Naive B cell (primary cell): Measurements from ENCODE around the gene GRAMD2B. TPM values are rescaled to one million over a fixed set of nuclear protein-coding genes. Genes with fewer than 3 reads are reported as not detected.
"Not testable (repeated sequence)": the region's sequence is repeated elsewhere in the genome, so short reads cannot be mapped to it uniquely, and the experiment has no call there.

Experiments used
- ATAC-seq, 2 donors: fragments of 150-1000 bp; cut with Tn5 transposase; 2 replicates each; pipeline ENCODE4 v1.10.0; 2021; ENCODE audit warnings: low read depth in 2 of 2, mild to moderate bottlenecking in 2 of 2, moderate library complexity in 2 of 2
- DNase-seq: peaks from one replicate; pipeline ENCODE4 v3.0.0; 2022
- H3K27ac Mint-ChIP-seq, 6 donors: one replicate each; pipeline ENCODE4 v1.8.0; 2020 to 2022; ENCODE audit warnings: mild to moderate bottlenecking in 6 of 6, mixed read lengths in 6 of 6, moderate library complexity in 5 of 6, inconsistent platforms in 2 of 6
- H3K27me3 Mint-ChIP-seq, 3 donors: one replicate each; pipeline ENCODE4 v1.8.0; 2021 to 2022; ENCODE audit warnings: mixed read lengths in 3 of 3, mild to moderate bottlenecking in 1 of 3
- H3K36me3 Mint-ChIP-seq, 2 donors: one replicate each; pipeline ENCODE4 v1.8.0; 2020 to 2022; ENCODE audit warnings: mixed read lengths in 2 of 2, inconsistent platforms in 1 of 2, mild to moderate bottlenecking in 1 of 2
- H3K4me1 Mint-ChIP-seq, 3 donors: one replicate each; pipeline ENCODE4 v1.8.0; 2020 to 2022; ENCODE audit warnings: mixed read lengths in 3 of 3, inconsistent platforms in 1 of 3, mild to moderate bottlenecking in 1 of 3, moderate library complexity in 1 of 3
- H3K4me3 Mint-ChIP-seq, 8 donors: one replicate each; pipeline ENCODE4 v1.8.0; 2020 to 2022; ENCODE audit warnings: mild to moderate bottlenecking in 8 of 8, mixed read lengths in 8 of 8, moderate library complexity in 8 of 8, inconsistent platforms in 2 of 8
- H3K9me3 Mint-ChIP-seq, 7 donors: one replicate each; pipeline ENCODE4 v1.8.0; 2020 to 2022; ENCODE audit warnings: mixed read lengths in 7 of 7, mild to moderate bottlenecking in 5 of 7, inconsistent platforms in 2 of 7, moderate library complexity in 1 of 7
- polyA plus RNA-seq, 6 donors: library from polyadenylated mRNA; unstranded; fragments of 300-500 nt; fragmentation: Illumina TruSeq; gene quantifications; one replicate each; pipeline ENCODE4 v1.2.3, GENCODE V29; 2021; ENCODE audit warnings: low read depth in 6 of 6

GRAMD2B gene
- 1 to 10 TPM in 4 of 6 donors, under 1 TPM in 2; 0.65 to 2.6 (median 1.2) TPM for polyA plus RNA-seq

- no peaks in the 10 kb centered on the region for H3K36me3 Mint-ChIP-seq
- no peaks in the 10 kb centered on the region for H3K27me3 Mint-ChIP-seq
- peaks cover 6 to 15% (median 11%) of the 10 kb centered on the region in 3 donors for H3K4me1 Mint-ChIP-seq
- peak; percentile 40 for DNase-seq
- ATAC-seq = peak; percentile 88 to 91
- H3K9me3 Mint-ChIP-seq = peaks cover 0 to 6% (median 0%) of the 10 kb centered on the region in 7 donors
- peak within 1 kb of the TSS in 5 of 6 donors; percentile 5 to 65 (median 40) for H3K27ac Mint-ChIP-seq
- peak within 1 kb of the TSS; percentile 76 to 93 (median 90) for H3K4me3 Mint-ChIP-seq
Observed at GRCh38 chr5:126422994-126423788, at the start of gene GRAMD2B. GRAMD2B (plus strand) TSS chr5:126423409; CDS start chr5:126423607, 198 bp downstream.

GRCh38 chr5:126374109-126374416, 49.1 kb upstream of the GRAMD2B start:
- H3K4me1 Mint-ChIP-seq = no peaks in the 10 kb centered on the region
- no peak for ATAC-seq
- H3K27ac Mint-ChIP-seq = no peak overlapping the region
- DNase-seq = no peak
- H3K4me3 Mint-ChIP-seq = no peak overlapping the region
- H3K27me3 Mint-ChIP-seq = peaks cover 9 to 18% (median 9%) of the 10 kb centered on the region in 3 donors
- no peaks in the 10 kb centered on the region for H3K9me3 Mint-ChIP-seq
- H3K36me3 Mint-ChIP-seq = no peaks in the 10 kb centered on the region

- Mint-ChIP-seq H3K9me3 (peaks cover 0 to 9% (median 3%) of the 10 kb centered on the region in 7 donors), H3K27me3 (peaks cover under 1 to 5% (median 3%) of the 10 kb centered on the region in 3 donors), H3K4me1 (no peaks in the 10 kb centered on the region), H3K4me3 (no peak overlapping the region), H3K27ac (no peak overlapping the region), H3K36me3 (no peaks in the 10 kb centered on the region)
- ATAC-seq (no peak), DNase-seq (no peak)
Observed at GRCh38 chr5:126376443-126376842, 46.8 kb upstream of the GRAMD2B start.

- H3K27me3 Mint-ChIP-seq = peaks cover 5 to 8% (median 5%) of the 10 kb centered on the region in 3 donors
- ATAC-seq (no peak), DNase-seq (no peak)
- no peaks in the 10 kb centered on the region for H3K4me1 Mint-ChIP-seq
- H3K27ac Mint-ChIP-seq = no peak overlapping the region
- peaks cover 0 to 4% of the 10 kb centered on the region in 2 donors for H3K36me3 Mint-ChIP-seq
- no peak overlapping the region for H3K4me3 Mint-ChIP-seq
- H3K9me3 Mint-ChIP-seq = peaks cover 0 to 15% (median 9%) of the 10 kb centered on the region in 7 donors
Observed at GRCh38 chr5:126377424-126377823, 45.8 kb upstream of the GRAMD2B start.

- not testable (repeated sequence) for DNase-seq, H3K36me3 Mint-ChIP-seq, H3K27ac Mint-ChIP-seq, ATAC-seq, H3K4me3 Mint-ChIP-seq, H3K4me1 Mint-ChIP-seq
- peaks cover 9 to 12% (median 10%) of the 10 kb centered on the region in 3 donors for H3K27me3 Mint-ChIP-seq
- H3K9me3 Mint-ChIP-seq = peaks cover 0 to 17% (median 9%) of the 10 kb centered on the region in 7 donors
Observed at GRCh38 chr5:126380316-126380715, 42.9 kb upstream of the GRAMD2B start.

GRCh38 chr5:126383246-126383645, 40.0 kb upstream of the GRAMD2B start:
- DNase-seq = no peak
- peaks cover 0 to 17% (median 9%) of the 10 kb centered on the region in 7 donors for H3K9me3 Mint-ChIP-seq
- peaks cover 15 to 17% (median 17%) of the 10 kb centered on the region in 3 donors for H3K27me3 Mint-ChIP-seq
- no peak overlapping the region for H3K27ac Mint-ChIP-seq
- no peaks in the 10 kb centered on the region for H3K4me1 Mint-ChIP-seq
- peaks cover 0 to 6% of the 10 kb centered on the region in 2 donors for H3K36me3 Mint-ChIP-seq
- ATAC-seq = no peak
- H3K4me3 Mint-ChIP-seq = no peak overlapping the region

GRCh38 chr5:126383776-126384175, 39.4 kb upstream of the GRAMD2B start:
- Mint-ChIP-seq H3K27me3 (peaks cover 15 to 17% (median 17%) of the 10 kb centered on the region in 3 donors), H3K9me3 (peaks cover 0 to 17% (median 9%) of the 10 kb centered on the region in 7 donors), H3K36me3 (peaks cover 0 to 6% of the 10 kb centered on the region in 2 donors), H3K4me3 (no peak overlapping the region), H3K27ac (no peak overlapping the region), H3K4me1 (no peaks in the 10 kb centered on the region)
- ATAC-seq (no peak), DNase-seq (no peak)

GRCh38 chr5:126384985-126385384, 38.2 kb upstream of the GRAMD2B start:
- Mint-ChIP-seq H3K9me3 (peaks cover 0 to 17% (median 8%) of the 10 kb centered on the region in 7 donors), H3K36me3 (peaks cover 0 to 6% of the 10 kb centered on the region in 2 donors), H3K4me3 (no peak overlapping the region), H3K27ac (no peak overlapping the region), H3K4me1 (no peaks in the 10 kb centered on the region), H3K27me3 (peaks cover 15 to 24% (median 17%) of the 10 kb centered on the region in 3 donors)
- ATAC-seq (no peak), DNase-seq (no peak)

- H3K4me1 Mint-ChIP-seq = no peaks in the 10 kb centered on the region
- no peak overlapping the region for H3K27ac Mint-ChIP-seq
- no peak for ATAC-seq
- DNase-seq = no peak
- peaks cover 0 to 6% of the 10 kb centered on the region in 2 donors for H3K36me3 Mint-ChIP-seq
- H3K9me3 Mint-ChIP-seq = peaks cover 0 to 17% (median 8%) of the 10 kb centered on the region in 7 donors
- H3K27me3 Mint-ChIP-seq = peaks cover 15 to 29% (median 17%) of the 10 kb centered on the region in 3 donors
- no peak overlapping the region for H3K4me3 Mint-ChIP-seq
Observed at GRCh38 chr5:126385524-126386502, 37.4 kb upstream of the GRAMD2B start.

- Mint-ChIP-seq H3K4me1 (no peaks in the 10 kb centered on the region), H3K4me3 (no peak overlapping the region), H3K36me3 (no peaks in the 10 kb centered on the region), H3K27ac (no peak overlapping the region), H3K9me3 (peaks cover 0 to 11% (median 2%) of the 10 kb centered on the region in 7 donors), H3K27me3 (peaks cover 8 to 27% (median 19%) of the 10 kb centered on the region in 3 donors)
- ATAC-seq (no peak), DNase-seq (no peak)
Observed at GRCh38 chr5:126389179-126389578, 34.0 kb upstream of the GRAMD2B start.

GRCh38 chr5:126390051-126390450, 33.2 kb upstream of the GRAMD2B start:
- ATAC-seq = no peak
- no peak for DNase-seq
- Mint-ChIP-seq H3K27me3 (peaks cover 8 to 27% (median 20%) of the 10 kb centered on the region in 3 donors), H3K9me3 (peaks cover 0 to 11% (median 2%) of the 10 kb centered on the region in 7 donors), H3K27ac (no peak overlapping the region), H3K4me3 (no peak overlapping the region), H3K36me3 (no peaks in the 10 kb centered on the region), H3K4me1 (no peaks in the 10 kb centered on the region)

GRCh38 chr5:126391386-126391785, 31.8 kb upstream of the GRAMD2B start:
- DNase-seq (no peak), ATAC-seq (no peak)
- no peaks in the 10 kb centered on the region for H3K36me3 Mint-ChIP-seq
- H3K4me3 Mint-ChIP-seq = no peak overlapping the region
- H3K27ac Mint-ChIP-seq = no peak overlapping the region
- no peaks in the 10 kb centered on the region for H3K4me1 Mint-ChIP-seq
- H3K27me3 Mint-ChIP-seq = peaks cover 0 to 25% (median 19%) of the 10 kb centered on the region in 3 donors
- peaks cover 0 to 11% (median 2%) of the 10 kb centered on the region in 7 donors for H3K9me3 Mint-ChIP-seq

- peaks cover 0 to 4% of the 10 kb centered on the region in 2 donors for H3K36me3 Mint-ChIP-seq
- peaks cover 9 to 36% (median 23%) of the 10 kb centered on the region in 3 donors for H3K27me3 Mint-ChIP-seq
- no peaks in the 10 kb centered on the region for H3K4me1 Mint-ChIP-seq
- no peak for DNase-seq
- H3K4me3 Mint-ChIP-seq = no peak overlapping the region
- H3K27ac Mint-ChIP-seq = no peak overlapping the region
- no peak for ATAC-seq
- H3K9me3 Mint-ChIP-seq = peaks cover 1 to 30% (median 13%) of the 10 kb centered on the region in 7 donors
Observed at GRCh38 chr5:126394211-126394788, 28.9 kb upstream of the GRAMD2B start.
